MM.1S (cell line): ENCODE results near the gene EMP2.

Source experiments
- EZH2 ChIP-seq: fragments of 300-600 bp; sonication (generic); optimal IDR thresholded peaks from 2 replicates; pipeline ENCODE3; 2017; ENCODE audit warnings: low read depth, mild to moderate bottlenecking, antibody characterized with exemption, low read length, mixed read lengths
- EZH2phosphoT487 ChIP-seq: fragments of 300-600 bp; sonication (generic); IDR thresholded peaks from 2 replicates; pipeline ENCODE4 v1.6.1; 2018; ENCODE audit warnings: antibody characterized with exemption, low read length
- TF ChIP-seq, protein P1 (sequence below): fragments of 300-600 bp; sonication (generic); IDR thresholded peaks from 2 replicates; pipeline ENCODE4 v1.5.1; 2016; ENCODE audit warnings: antibody characterized with exemption, low read length, mixed read lengths

DNA sequence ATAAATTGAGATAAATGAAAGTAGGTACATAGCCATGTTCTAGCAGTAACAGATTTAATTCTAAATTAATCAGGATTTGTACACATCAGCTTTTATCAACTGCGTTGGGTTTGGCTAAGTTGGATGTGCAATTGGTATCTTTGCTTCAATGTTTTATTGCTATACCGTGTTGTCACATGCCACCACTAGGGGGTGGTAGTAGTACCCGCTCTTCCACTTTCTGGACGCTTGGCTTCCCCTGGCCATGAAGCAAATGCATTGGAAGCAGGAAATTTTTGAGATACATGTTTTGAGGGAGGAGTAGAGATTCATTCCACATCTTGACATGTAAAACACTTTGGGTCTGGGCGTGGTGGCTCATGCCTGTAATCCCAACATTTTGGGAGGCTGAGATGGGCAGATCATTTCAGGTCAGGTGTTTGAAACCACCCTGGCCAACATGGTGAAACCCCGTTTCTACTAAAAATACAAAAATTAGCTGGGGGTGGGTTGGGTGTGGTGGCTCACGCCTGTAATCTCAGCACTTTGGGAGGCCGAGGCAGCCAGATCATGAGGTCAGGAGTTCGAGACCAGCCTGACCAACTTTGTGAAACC is 58.6 kb downstream of the EMP2 start:
- TF ChIP-seq, protein P1, sequence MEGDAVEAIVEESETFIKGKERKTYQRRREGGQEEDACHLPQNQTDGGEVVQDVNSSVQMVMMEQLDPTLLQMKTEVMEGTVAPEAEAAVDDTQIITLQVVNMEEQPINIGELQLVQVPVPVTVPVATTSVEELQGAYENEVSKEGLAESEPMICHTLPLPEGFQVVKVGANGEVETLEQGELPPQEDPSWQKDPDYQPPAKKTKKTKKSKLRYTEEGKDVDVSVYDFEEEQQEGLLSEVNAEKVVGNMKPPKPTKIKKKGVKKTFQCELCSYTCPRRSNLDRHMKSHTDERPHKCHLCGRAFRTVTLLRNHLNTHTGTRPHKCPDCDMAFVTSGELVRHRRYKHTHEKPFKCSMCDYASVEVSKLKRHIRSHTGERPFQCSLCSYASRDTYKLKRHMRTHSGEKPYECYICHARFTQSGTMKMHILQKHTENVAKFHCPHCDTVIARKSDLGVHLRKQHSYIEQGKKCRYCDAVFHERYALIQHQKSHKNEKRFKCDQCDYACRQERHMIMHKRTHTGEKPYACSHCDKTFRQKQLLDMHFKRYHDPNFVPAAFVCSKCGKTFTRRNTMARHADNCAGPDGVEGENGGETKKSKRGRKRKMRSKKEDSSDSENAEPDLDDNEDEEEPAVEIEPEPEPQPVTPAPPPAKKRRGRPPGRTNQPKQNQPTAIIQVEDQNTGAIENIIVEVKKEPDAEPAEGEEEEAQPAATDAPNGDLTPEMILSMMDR: peak; percentile 88
- TF ChIP-seq EZH2 (no peak), EZH2phosphoT487 (no peak)
